ENCODE data around the gene DECR2.

DECR2 gene

GRCh38 chr16:427250-427649, 25.6 kb downstream of the DECR2 start:
- Mint-ChIP-seq H3K27me3 (ENCODE audit: low read depth, poor library complexity) (peaks cover 26% of the 10 kb centered on the region), H3K9me3 (no peaks in the 10 kb centered on the region), H3K27ac (no peak overlapping the region), H3K36me3 (ENCODE audit: low read depth) (peaks cover 27% of the 10 kb centered on the region), H3K4me1 (peaks cover 56% of the 10 kb centered on the region), H3K4me3 (peak overlapping the region; percentile 89)
- TF ChIP-seq, protein P1, sequence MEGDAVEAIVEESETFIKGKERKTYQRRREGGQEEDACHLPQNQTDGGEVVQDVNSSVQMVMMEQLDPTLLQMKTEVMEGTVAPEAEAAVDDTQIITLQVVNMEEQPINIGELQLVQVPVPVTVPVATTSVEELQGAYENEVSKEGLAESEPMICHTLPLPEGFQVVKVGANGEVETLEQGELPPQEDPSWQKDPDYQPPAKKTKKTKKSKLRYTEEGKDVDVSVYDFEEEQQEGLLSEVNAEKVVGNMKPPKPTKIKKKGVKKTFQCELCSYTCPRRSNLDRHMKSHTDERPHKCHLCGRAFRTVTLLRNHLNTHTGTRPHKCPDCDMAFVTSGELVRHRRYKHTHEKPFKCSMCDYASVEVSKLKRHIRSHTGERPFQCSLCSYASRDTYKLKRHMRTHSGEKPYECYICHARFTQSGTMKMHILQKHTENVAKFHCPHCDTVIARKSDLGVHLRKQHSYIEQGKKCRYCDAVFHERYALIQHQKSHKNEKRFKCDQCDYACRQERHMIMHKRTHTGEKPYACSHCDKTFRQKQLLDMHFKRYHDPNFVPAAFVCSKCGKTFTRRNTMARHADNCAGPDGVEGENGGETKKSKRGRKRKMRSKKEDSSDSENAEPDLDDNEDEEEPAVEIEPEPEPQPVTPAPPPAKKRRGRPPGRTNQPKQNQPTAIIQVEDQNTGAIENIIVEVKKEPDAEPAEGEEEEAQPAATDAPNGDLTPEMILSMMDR (IDR thresholded peaks at IDR 0.05), result no peak
- DNase-seq, result no peak

GRCh38 chr16:430904-431303, 29.2 kb downstream of the DECR2 start:
- Mint-ChIP-seq H3K27ac (no peak overlapping the region), H3K4me1 (peaks cover 47% of the 10 kb centered on the region), H3K27me3 (ENCODE audit: low read depth, poor library complexity) (no peaks in the 10 kb centered on the region), H3K36me3 (ENCODE audit: low read depth) (peaks cover 51% of the 10 kb centered on the region), H3K4me3 (no peak overlapping the region), H3K9me3 (no peaks in the 10 kb centered on the region)
- TF ChIP-seq, protein P1 (IDR thresholded peaks at IDR 0.05), result no peak
- DNase-seq, result no peak

GRCh38 chr16:440627-441026, 38.9 kb downstream of the DECR2 start:
- DNase-seq, result no peak

DNA sequence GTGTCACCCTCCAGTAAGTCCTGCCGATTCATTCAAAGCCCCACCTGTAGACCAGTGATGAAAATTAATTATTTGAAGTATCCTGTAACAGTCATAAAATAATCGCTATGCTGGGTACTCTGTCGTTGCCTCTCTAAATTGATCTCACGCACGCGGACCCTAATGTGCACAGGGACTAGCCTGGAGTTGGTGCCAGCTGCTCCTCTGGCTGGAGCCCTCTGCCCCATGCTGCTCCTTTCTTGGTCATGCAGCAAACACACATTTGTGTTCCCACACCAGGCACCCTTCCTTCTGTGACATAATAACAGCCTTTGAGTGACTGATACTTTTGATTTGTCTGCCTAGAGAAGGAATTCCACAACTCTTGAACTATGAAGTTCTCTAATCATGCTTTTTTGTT, 39.8 kb downstream of the DECR2 start:
- Mint-ChIP-seq H3K36me3 (ENCODE audit: low read depth) (peaks cover 46% of the 10 kb centered on the region), H3K27ac (peak overlapping the region; percentile 71), H3K4me1 (peaks cover 28% of the 10 kb centered on the region), H3K4me3 (no peak overlapping the region), H3K27me3 (ENCODE audit: low read depth, poor library complexity) (no peaks in the 10 kb centered on the region), H3K9me3 (no peaks in the 10 kb centered on the region)
- TF ChIP-seq, protein P1 (IDR thresholded peaks at IDR 0.05), result no peak
- DNase-seq, result no peak

More at GRCh38 chr16:440627-441026, 38.9 kb downstream of the DECR2 start:
- H3K4me3 Mint-ChIP-seq, result no peak overlapping the region
- H3K4me1 Mint-ChIP-seq, result peaks cover 28% of the 10 kb centered on the region
- TF ChIP-seq, protein P1 (IDR thresholded peaks at IDR 0.05), result no peak
- H3K9me3 Mint-ChIP-seq, result no peaks in the 10 kb centered on the region
- H3K36me3 Mint-ChIP-seq (ENCODE audit: low read depth), result peaks cover 50% of the 10 kb centered on the region
- no peaks in the 10 kb centered on the region for H3K27me3 Mint-ChIP-seq (ENCODE audit: low read depth, poor library complexity)
- peak overlapping the region; percentile 57 for H3K27ac Mint-ChIP-seq

DNA sequence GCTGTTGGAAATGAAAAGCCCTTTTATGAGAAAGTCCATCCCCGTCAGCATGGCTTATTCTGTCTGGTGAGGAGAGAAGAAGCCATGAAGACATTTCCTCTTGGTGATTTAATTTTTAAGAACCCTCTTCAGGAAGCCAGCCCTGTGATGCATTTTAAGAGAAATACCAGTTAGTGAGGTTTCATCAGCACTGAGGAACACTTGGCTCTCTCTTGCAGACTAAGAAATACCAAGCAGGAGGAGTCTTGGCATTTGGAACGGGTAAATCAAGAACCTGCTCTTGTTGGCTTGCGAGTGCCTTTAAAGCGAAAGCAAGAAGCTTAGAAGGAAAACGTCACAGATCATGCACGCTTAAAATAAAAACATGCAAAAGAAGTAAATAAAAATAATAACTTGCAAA, 41.3 kb downstream of the DECR2 start:
- TF ChIP-seq, protein P1 (IDR thresholded peaks at IDR 0.05), result no peak
- DNase-seq, result no peak
- Mint-ChIP-seq H3K4me1 (peaks cover 28% of the 10 kb centered on the region), H3K36me3 (ENCODE audit: low read depth) (peaks cover 49% of the 10 kb centered on the region), H3K27ac (peak overlapping the region; percentile 56), H3K4me3 (no peak overlapping the region), H3K27me3 (ENCODE audit: low read depth, poor library complexity) (no peaks in the 10 kb centered on the region), H3K9me3 (peaks cover 3% of the 10 kb centered on the region)

- no peaks in the 10 kb centered on the region for H3K27me3 Mint-ChIP-seq (ENCODE audit: low read depth, poor library complexity)
Observed at GRCh38 chr16:444027-444426, 42.3 kb downstream of the DECR2 start.

More at GRCh38 chr16:444027-444426, 42.3 kb downstream of the DECR2 start:
- no peak for DNase-seq
- Mint-ChIP-seq H3K4me3 (no peak overlapping the region), H3K27ac (peak overlapping the region; percentile 80), H3K36me3 (ENCODE audit: low read depth) (peaks cover 49% of the 10 kb centered on the region), H3K4me1 (peaks cover 28% of the 10 kb centered on the region), H3K9me3 (peaks cover 3% of the 10 kb centered on the region)
- TF ChIP-seq, protein P1 (IDR thresholded peaks at IDR 0.05), result no peak
